ENCODE measurements around the gene DPP4.

GRCh38 chr2:161961061-161961460 lies 113.0 kb downstream of the DPP4 start:
- TF ChIP-seq CTCF (IDR thresholded peaks at IDR 0.05) (no peak), POLR2A (IDR thresholded peaks at IDR 0.05) (no peak)
